Esophagus muscularis mucosa (tissue), 4 donors: ENCODE data around the gene BMP4. TPM values are rescaled to one million over a fixed set of nuclear protein-coding genes. Genes with fewer than 3 reads are reported as not detected.

Experiments
- DNase-seq: peaks from one replicate; pipeline ENCODE4 v3.0.0-alpha.2; 2017; ENCODE audit errors: extremely low spot score
- H3K27ac ChIP-seq, 4 donors: fragments of 200-600 bp; sonication (generic); replicated peaks in 1 of 4; 1 replicate in 3 of 4; 2 replicates in 1 of 4; pipeline ENCODE4 v1.5.1; 2016 to 2019; ENCODE audit warnings: mild to moderate bottlenecking in 1 of 4
- H3K27me3 ChIP-seq, 4 donors: fragments of 200-600 bp; sonication (generic); one replicate each; pipeline versions ENCODE4 v1.5.1 to v1.6.0; 2016 to 2019
- H3K36me3 ChIP-seq, 4 donors: fragments of 200-600 bp; sonication (generic); one replicate each; pipeline ENCODE4 v1.5.1; 2016 to 2019
- H3K4me1 ChIP-seq, 4 donors: fragments of 200-600 bp; sonication (generic); one replicate each; pipeline ENCODE4 v1.5.1; 2016 to 2019
- H3K4me3 ChIP-seq, 4 donors: fragments of 200-600 bp; sonication (generic); 1 replicate in 2 of 4; 2 replicates in 2 of 4; pipeline ENCODE4 v1.5.1; 2016 to 2019; ENCODE audit warnings: mild to moderate bottlenecking in 4 of 4, moderate library complexity in 1 of 4
- H3K9me3 ChIP-seq, 4 donors: fragments of 200-600 bp; sonication (generic); 1 replicate in 3 of 4; 2 replicates in 1 of 4; pipeline ENCODE4 v1.5.1; 2016 to 2019
- EP300 ChIP-seq: sonication (generic); formaldehyde crosslinking; IDR thresholded peaks from one replicate; pipeline ENCODE4 v1.6.1; 2017; ENCODE audit warnings: antibody characterized with exemption
- POLR2A ChIP-seq: fragments of 450-650 bp; IDR thresholded peaks from one replicate; pipeline ENCODE4 v1.6.1; 2017; ENCODE audit warnings: antibody characterized with exemption, moderate library complexity, mild to moderate bottlenecking, low read depth
- POLR2AphosphoS5 ChIP-seq, 2 donors: sonication (generic); formaldehyde crosslinking; IDR thresholded peaks; one replicate each; pipeline ENCODE4 v1.6.1; 2017; ENCODE audit warnings: antibody characterized with exemption in 2 of 2
- whole genome bisulfite sequencing: methylation state at CpG from one replicate; pipeline ENCODE4 v1.1.5; 2018; 5-methylcytosine and 5-hydroxymethylcytosine counted together
- intact Hi-C: fragments of 100-400 bp; cut with DNase I; formaldehyde crosslinking; loops from one replicate; pipeline ENCODE4 v1.15.1; 2023
- total RNA-seq, 4 donors: library from RNA; depleted of rRNA; stranded (reverse); fragments of >200 nt; gene quantifications; one replicate each; pipeline versions ENCODE4 v1.1.0 to v1.2.1, GENCODE V29; 2016
- TF ChIP-seq, protein P1 (sequence below), 3 experiments: fragments of 200-600 bp in 2 of 3; fragments of 450-650 bp in 1 of 3; sonication (generic) in 2 of 3; IDR thresholded peaks; one replicate each; pipeline ENCODE4 v1.5.1; 2017 to 2019; ENCODE audit warnings: antibody characterized with exemption in 3 of 3, mild to moderate bottlenecking in 2 of 3, moderate library complexity in 1 of 3

The BMP4 gene
- total RNA-seq, 4 donors from 2014 or later, result 16.0 to 29.9 (median 18.9) TPM

DNA sequence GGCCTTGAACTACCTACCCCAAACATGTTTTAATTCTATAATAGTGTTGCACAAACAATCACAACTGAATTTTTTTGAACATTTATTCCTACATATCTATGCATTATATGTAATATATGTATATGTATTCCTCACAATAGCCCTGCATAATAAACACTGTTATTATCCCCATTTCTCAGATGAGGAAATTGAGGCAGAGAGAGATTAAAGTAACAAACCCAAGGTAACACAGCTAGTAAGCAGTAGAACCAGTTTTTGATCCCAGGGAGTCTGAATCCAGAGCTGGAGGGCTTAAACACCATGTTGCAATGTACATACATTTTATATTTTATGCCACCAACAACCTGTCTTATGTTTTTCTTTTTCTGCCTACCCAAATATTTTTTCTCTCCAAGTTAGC lies 26.5 kb upstream of the BMP4 start:
- Histone ChIP-seq H3K4me1 (no peaks in the 10 kb centered on the region), H3K36me3 (no peaks in the 10 kb centered on the region), H3K27me3 (no peaks in the 10 kb centered on the region), H3K27ac (no peak overlapping the region), H3K9me3 (peaks cover 0 to 27% (median 18%) of the 10 kb centered on the region in 4 donors), H3K4me3 (no peak overlapping the region)
- intact Hi-C loops, result no loop called here
- TF ChIP-seq EP300 (no peak), POLR2AphosphoS5 (IDR thresholded peaks at IDR 0.05) (no peak), POLR2A (no peak)
- TF ChIP-seq, protein P1, sequence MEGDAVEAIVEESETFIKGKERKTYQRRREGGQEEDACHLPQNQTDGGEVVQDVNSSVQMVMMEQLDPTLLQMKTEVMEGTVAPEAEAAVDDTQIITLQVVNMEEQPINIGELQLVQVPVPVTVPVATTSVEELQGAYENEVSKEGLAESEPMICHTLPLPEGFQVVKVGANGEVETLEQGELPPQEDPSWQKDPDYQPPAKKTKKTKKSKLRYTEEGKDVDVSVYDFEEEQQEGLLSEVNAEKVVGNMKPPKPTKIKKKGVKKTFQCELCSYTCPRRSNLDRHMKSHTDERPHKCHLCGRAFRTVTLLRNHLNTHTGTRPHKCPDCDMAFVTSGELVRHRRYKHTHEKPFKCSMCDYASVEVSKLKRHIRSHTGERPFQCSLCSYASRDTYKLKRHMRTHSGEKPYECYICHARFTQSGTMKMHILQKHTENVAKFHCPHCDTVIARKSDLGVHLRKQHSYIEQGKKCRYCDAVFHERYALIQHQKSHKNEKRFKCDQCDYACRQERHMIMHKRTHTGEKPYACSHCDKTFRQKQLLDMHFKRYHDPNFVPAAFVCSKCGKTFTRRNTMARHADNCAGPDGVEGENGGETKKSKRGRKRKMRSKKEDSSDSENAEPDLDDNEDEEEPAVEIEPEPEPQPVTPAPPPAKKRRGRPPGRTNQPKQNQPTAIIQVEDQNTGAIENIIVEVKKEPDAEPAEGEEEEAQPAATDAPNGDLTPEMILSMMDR (IDR thresholded peaks at IDR 0.05), result no peak
- DNase-seq, result no peak

DNA sequence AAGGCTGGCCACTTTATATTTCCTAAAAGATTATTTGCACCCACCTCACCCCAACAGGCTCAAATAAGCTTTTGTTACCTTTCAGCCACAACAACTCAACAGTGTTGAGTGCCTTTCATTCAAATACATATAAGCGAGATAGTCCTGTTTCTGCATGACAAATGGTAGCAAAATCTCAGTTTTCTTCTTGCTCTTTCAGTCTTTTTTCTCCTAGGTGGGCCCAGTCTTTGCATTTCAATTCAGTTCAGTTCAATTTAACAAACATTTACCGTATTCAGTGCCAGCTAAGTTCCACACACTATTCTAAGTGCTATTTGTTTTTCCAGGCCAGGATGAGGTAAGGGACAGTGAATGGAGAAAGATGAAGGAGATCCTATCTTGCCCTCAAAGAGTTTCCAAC lies 25.9 kb upstream of the BMP4 start:
- 82% methylated on average over 2 of the region's 2 CpGs for WGBS
- no peak overlapping the region for H3K27ac ChIP-seq
- H3K4me3 ChIP-seq, result no peak overlapping the region
- H3K4me1 ChIP-seq, result no peaks in the 10 kb centered on the region
- H3K36me3 ChIP-seq, result no peaks in the 10 kb centered on the region
- TF ChIP-seq POLR2AphosphoS5 (IDR thresholded peaks at IDR 0.05), result no peak
- TF ChIP-seq POLR2A, result no peak
- TF ChIP-seq, protein P1 (IDR thresholded peaks at IDR 0.05), result no peak
- no peak for TF ChIP-seq EP300
- DNase-seq, result no peak
- intact Hi-C loops, result no loop called here
- no peaks in the 10 kb centered on the region for H3K27me3 ChIP-seq
- peaks cover 0 to 27% (median 18%) of the 10 kb centered on the region in 4 donors for H3K9me3 ChIP-seq

DNA sequence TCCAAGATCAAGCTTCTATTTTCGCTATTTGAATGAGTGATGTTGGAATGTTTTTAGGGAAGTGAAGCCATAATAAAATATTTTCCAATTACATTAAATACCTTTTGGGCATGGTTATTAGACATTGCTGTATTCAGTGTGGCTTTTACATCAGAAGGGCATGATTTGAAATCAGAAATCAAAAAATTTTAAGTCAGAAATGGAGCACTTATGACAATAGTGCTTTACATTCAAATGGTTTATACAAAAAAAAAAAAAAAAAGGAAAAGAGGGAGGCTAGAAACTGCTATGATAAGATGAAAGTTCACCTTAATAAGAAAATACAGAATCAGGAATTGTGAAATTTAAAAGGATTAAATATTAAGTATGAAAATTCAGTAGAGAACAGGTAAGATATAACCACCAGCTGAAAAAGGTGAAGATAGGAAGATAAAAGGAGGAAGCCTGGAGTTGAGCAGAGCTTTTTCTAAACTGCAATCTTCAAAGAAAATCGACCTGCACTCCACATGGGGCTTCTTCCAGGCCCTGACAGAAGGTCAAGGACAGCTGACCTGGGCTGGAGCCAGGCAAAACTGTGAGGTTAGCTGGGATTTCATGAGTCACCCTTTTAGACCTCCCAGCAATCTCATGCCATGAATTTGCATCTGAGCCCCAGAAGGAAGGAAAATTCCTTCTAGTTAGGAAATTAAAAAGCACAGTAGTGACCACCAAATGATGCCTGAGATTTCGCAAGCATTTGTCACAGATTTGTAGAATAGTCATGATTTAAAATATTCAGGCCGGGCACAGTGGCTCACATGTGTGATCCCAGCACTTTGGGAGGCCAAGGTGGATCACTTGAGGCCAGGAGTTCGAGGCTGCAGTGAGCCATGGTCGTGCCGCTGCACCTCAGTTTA lies 23.4 kb upstream of the BMP4 start:
- Histone ChIP-seq H3K27ac (no peak overlapping the region), H3K4me3 (no peak overlapping the region), H3K27me3 (no peaks in the 10 kb centered on the region), H3K9me3 (peaks cover 0 to 12% (median 9%) of the 10 kb centered on the region in 4 donors), H3K4me1 (no peaks in the 10 kb centered on the region), H3K36me3 (no peaks in the 10 kb centered on the region)
- WGBS, result 78% methylated on average over 7 of the region's 7 CpGs
- no peak for TF ChIP-seq POLR2A
- TF ChIP-seq POLR2AphosphoS5 (IDR thresholded peaks at IDR 0.05), result no peak
- TF ChIP-seq, protein P1 (IDR thresholded peaks at IDR 0.05), result no peak
- no peak for TF ChIP-seq EP300
- intact Hi-C loops, result no loop called here
- no peak for DNase-seq

DNA sequence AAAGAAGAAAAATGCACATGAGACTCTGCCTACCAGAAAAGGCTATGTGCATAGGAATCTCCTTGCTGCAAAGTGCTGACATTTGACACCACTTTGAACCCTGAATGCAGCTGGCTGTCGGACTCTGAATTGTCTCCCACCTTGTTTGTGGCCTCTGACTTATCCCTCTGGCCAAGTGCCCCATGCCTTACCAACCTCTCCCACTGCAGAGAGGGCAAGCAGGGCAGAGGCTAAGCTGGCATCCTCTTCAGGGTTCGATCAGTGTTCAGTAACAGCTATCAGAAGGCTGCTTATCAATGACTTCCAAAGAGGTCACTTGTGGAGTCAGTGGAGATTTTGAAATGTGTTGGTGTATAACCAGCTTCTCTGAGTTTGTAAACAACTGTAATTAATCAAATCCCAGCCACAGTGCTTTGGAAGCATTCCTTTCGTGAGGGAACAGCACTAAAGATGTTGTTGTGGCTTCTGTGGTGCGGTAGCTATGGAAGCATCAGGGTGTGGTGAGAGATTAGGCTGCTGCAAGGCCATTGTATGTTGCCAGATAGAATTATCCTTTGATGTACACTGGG lies 22.6 kb upstream of the BMP4 start:
- WGBS, result 82% methylated on average over 4 of the region's 4 CpGs
- TF ChIP-seq, protein P1 (IDR thresholded peaks at IDR 0.05), result no peak
- no peak for TF ChIP-seq EP300
- no peak for TF ChIP-seq POLR2A
- TF ChIP-seq POLR2AphosphoS5 (IDR thresholded peaks at IDR 0.05), result no peak
- intact Hi-C loops, result no loop called here
- H3K36me3 ChIP-seq, result no peaks in the 10 kb centered on the region
- no peaks in the 10 kb centered on the region for H3K4me1 ChIP-seq
- H3K4me3 ChIP-seq, result no peak overlapping the region
- H3K9me3 ChIP-seq, result peaks cover 0 to 4% (median 2%) of the 10 kb centered on the region in 4 donors
- no peak for DNase-seq
- H3K27me3 ChIP-seq, result no peaks in the 10 kb centered on the region
- H3K27ac ChIP-seq, result no peak overlapping the region
